Mesenchymal stem cell (in vitro differentiated cells and primary cell): Measurements from ENCODE around the gene CAMK2A.

Experiments
- DNase-seq: peaks from one replicate; pipeline ENCODE4 v3.0.0-alpha.2; 2013
- H2AFZ ChIP-seq: one replicate; pipeline ENCODE4 v1.6.1; 2013; ENCODE audit warnings: low read depth, mild to moderate bottlenecking, control low read depth, inconsistent platforms, low read length, moderate library complexity
- H2AK5ac ChIP-seq: 2 replicates; pipeline ENCODE4 v1.6.1; 2013; ENCODE audit warnings: low read length, moderate library complexity, mild to moderate bottlenecking, inconsistent platforms; ENCODE audit not compliant: severe bottlenecking
- H2BK120ac ChIP-seq: one replicate; pipeline ENCODE4 v1.6.1; 2013; ENCODE audit warnings: low read depth, mild to moderate bottlenecking, inconsistent platforms, low read length, moderate library complexity
- H2BK12ac ChIP-seq, 2 experiments: one replicate each; pipeline ENCODE4 v1.6.1; 2013; ENCODE audit warnings: inconsistent platforms in 2 of 2, low read length in 2 of 2, mild to moderate bottlenecking in 2 of 2, moderate library complexity in 2 of 2, control low read depth in 1 of 2
- H2BK15ac ChIP-seq: one replicate; pipeline ENCODE4 v1.6.1; 2013; ENCODE audit warnings: mild to moderate bottlenecking, low read depth, inconsistent platforms; ENCODE audit not compliant: poor library complexity, severe bottlenecking
- H2BK5ac ChIP-seq: 2 replicates; pipeline ENCODE4 v1.6.1; 2013; ENCODE audit warnings: low read depth, mild to moderate bottlenecking, low read length, control low read depth, inconsistent platforms; ENCODE audit not compliant: poor library complexity, severe bottlenecking
- H3K14ac ChIP-seq, 2 experiments: one replicate each; pipeline ENCODE4 v1.6.1; 2013; ENCODE audit warnings: inconsistent platforms in 2 of 2, low read length in 2 of 2, control low read depth in 1 of 2, mild to moderate bottlenecking in 1 of 2, moderate library complexity in 1 of 2
- H3K18ac ChIP-seq, 2 experiments: one replicate each; pipeline ENCODE4 v1.6.1; 2013; ENCODE audit warnings: inconsistent platforms in 2 of 2, low read length in 2 of 2, control low read depth in 1 of 2, low read depth in 1 of 2, mild to moderate bottlenecking in 1 of 2
- H3K23ac ChIP-seq, 2 experiments: one replicate each; pipeline ENCODE4 v1.6.1; 2013; ENCODE audit warnings: inconsistent platforms in 2 of 2, low read length in 2 of 2, mild to moderate bottlenecking in 2 of 2, moderate library complexity in 2 of 2, control low read depth in 1 of 2
- H3K27ac ChIP-seq: 2 replicates; pipeline ENCODE4 v1.5.1; 2013; ENCODE audit warnings: mild to moderate bottlenecking, moderate library complexity, low read length, control low read depth, inconsistent platforms; ENCODE audit not compliant: poor library complexity, severe bottlenecking
- H3K27me3 ChIP-seq, 2 experiments: 2 replicates each; pipeline versions ENCODE4 v1.6.1 to v1.7.0; 2013; ENCODE audit warnings: low read length in 2 of 2, mild to moderate bottlenecking in 2 of 2, moderate library complexity in 2 of 2, control low read depth in 1 of 2, inconsistent platforms in 1 of 2; ENCODE audit not compliant: control insufficient read depth in 1 of 2, insufficient read depth in 1 of 2
- H3K36me3 ChIP-seq, 2 experiments: 2 replicates each; pipeline versions ENCODE4 v1.6.1 to v1.7.0; 2013; ENCODE audit warnings: low read length in 2 of 2, control low read depth in 1 of 2, inconsistent platforms in 1 of 2, low read depth in 1 of 2, mild to moderate bottlenecking in 1 of 2; ENCODE audit not compliant: insufficient read depth in 2 of 2, control insufficient read depth in 1 of 2
- H3K4ac ChIP-seq, 2 experiments: one replicate each; pipeline ENCODE4 v1.6.1; 2013; ENCODE audit warnings: inconsistent platforms in 2 of 2, low read length in 2 of 2, mild to moderate bottlenecking in 2 of 2, moderate library complexity in 2 of 2, control low read depth in 1 of 2, low read depth in 1 of 2
- H3K4me1 ChIP-seq: 2 replicates; pipeline ENCODE4 v1.6.1; 2013; ENCODE audit warnings: low read depth, low read length, control low read depth; ENCODE audit not compliant: control insufficient read depth, insufficient read depth
- H3K4me2 ChIP-seq: 2 replicates; pipeline ENCODE4 v1.6.1; 2013; ENCODE audit warnings: low read length, mild to moderate bottlenecking, inconsistent platforms; ENCODE audit not compliant: poor library complexity, severe bottlenecking
- H3K4me3 ChIP-seq, 2 experiments: 2 replicates each; pipeline versions ENCODE4 v1.5.1 to v1.7.0; 2013; ENCODE audit warnings: low read length in 2 of 2, mild to moderate bottlenecking in 2 of 2, control low read depth in 1 of 2, low read depth in 1 of 2; ENCODE audit not compliant: insufficient read depth in 1 of 2
- H3K79me1 ChIP-seq: replicated peaks from 2 replicates; pipeline ENCODE4 v1.6.1; 2013; ENCODE audit warnings: mild to moderate bottlenecking, control low read depth, low read length, inconsistent platforms; ENCODE audit not compliant: poor library complexity, severe bottlenecking
- H3K9ac ChIP-seq: 2 replicates; pipeline ENCODE4 v1.7.0; 2013; ENCODE audit warnings: mild to moderate bottlenecking, low read length, moderate library complexity
- H3K9me3 ChIP-seq: 2 replicates; pipeline ENCODE4 v1.7.0; 2013; ENCODE audit warnings: mild to moderate bottlenecking, low read length; ENCODE audit not compliant: control insufficient read depth
- H4K8ac ChIP-seq: one replicate; pipeline ENCODE4 v1.6.1; 2013; ENCODE audit warnings: inconsistent platforms, mild to moderate bottlenecking, low read length, moderate library complexity
- H4K91ac ChIP-seq: one replicate; pipeline ENCODE4 v1.6.1; 2013; ENCODE audit warnings: mild to moderate bottlenecking, low read length, inconsistent platforms
- whole genome bisulfite sequencing: methylation state at CpG from one replicate; pipeline ENCODE4 v1.1.7; 2013; ENCODE audit warnings: mixed read lengths; 5-methylcytosine and 5-hydroxymethylcytosine counted together

CAMK2A gene

GRCh38 chr5:150180241-150181026 lies 109.1 kb downstream of the CAMK2A start:
- peak; percentile 27 for DNase-seq
- H2BK15ac ChIP-seq, result peak overlapping the region; percentile 74
- H3K18ac ChIP-seq, result peak overlapping the region; percentile 58 to 77
- WGBS, result 74% methylated on average over 18 of the region's 18 CpGs
- peak overlapping the region in 1 of 2 experiments; percentile 55 for H3K14ac ChIP-seq
- H4K91ac ChIP-seq, result peak overlapping the region; percentile 64
- peak overlapping the region; percentile 47 for H4K8ac ChIP-seq
- H3K27me3 ChIP-seq, result no peaks in the 10 kb centered on the region
- peak overlapping the region in 1 of 2 experiments; percentile 46 for H3K4ac ChIP-seq
- H3K4me3 ChIP-seq, result peak overlapping the region in 1 of 2 experiments; percentile 25
- peak overlapping the region; percentile 21 for H2AFZ ChIP-seq
- no peak overlapping the region for H2BK12ac ChIP-seq
- H2AK5ac ChIP-seq, result peak overlapping the region; percentile 37
- no peaks in the 10 kb centered on the region for H3K79me1 ChIP-seq
- H2BK120ac ChIP-seq, result no peak overlapping the region
- peaks cover 10% of the 10 kb centered on the region for H3K4me1 ChIP-seq
- no peak overlapping the region for H2BK5ac ChIP-seq
- no peak overlapping the region for H3K23ac ChIP-seq
- peak overlapping the region; percentile 77 for H3K9ac ChIP-seq
- H3K4me2 ChIP-seq, result no peak overlapping the region
- H3K9me3 ChIP-seq, result no peaks in the 10 kb centered on the region
- H3K36me3 ChIP-seq, result no peaks in the 10 kb centered on the region
- H3K27ac ChIP-seq, result no peak overlapping the region

DNA sequence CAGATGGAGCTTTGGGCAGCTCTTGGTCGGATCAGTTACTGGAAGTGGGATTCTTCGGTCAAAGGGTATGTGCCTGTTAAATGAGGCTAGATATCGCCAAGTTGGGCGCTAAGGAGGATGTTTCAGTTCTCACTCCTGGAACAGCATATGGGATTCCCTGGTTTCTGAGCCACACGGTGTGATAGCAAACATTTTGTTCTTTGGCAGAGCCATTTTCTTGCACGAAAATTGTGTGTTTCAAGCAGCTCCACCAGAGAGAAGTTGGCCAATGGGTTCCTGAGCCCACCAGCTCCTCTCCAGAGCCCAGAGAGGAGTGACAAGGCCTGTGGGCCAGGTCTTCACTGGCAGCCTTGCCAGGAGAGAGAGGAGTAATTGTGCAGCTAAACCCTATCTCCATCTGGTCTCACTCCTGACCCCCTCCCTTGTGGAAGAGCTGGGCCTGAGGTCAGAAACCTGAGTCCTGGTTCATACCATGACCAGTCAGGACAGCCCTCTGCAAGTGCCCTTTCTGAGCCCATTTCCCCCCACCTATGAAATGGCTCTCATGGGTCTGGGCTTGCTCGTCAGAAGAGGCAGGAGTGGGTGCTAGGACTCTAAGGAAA lies 110.5 kb downstream of the CAMK2A start:
- H3K18ac ChIP-seq, result no peak overlapping the region
- no peak overlapping the region for H2BK120ac ChIP-seq
- H4K8ac ChIP-seq, result no peak overlapping the region
- H2AK5ac ChIP-seq, result no peak overlapping the region
- no peak overlapping the region for H3K4me3 ChIP-seq
- no peak overlapping the region for H3K4ac ChIP-seq
- no peak overlapping the region for H3K14ac ChIP-seq
- H2BK12ac ChIP-seq, result no peak overlapping the region
- H3K36me3 ChIP-seq, result no peaks in the 10 kb centered on the region
- H2BK5ac ChIP-seq, result no peak overlapping the region
- H3K4me1 ChIP-seq, result peaks cover 11% of the 10 kb centered on the region
- no peaks in the 10 kb centered on the region for H3K9me3 ChIP-seq
- no peak overlapping the region for H3K4me2 ChIP-seq
- no peak for DNase-seq
- H3K27me3 ChIP-seq, result no peaks in the 10 kb centered on the region
- H3K23ac ChIP-seq, result no peak overlapping the region
- peak overlapping the region; percentile 77 for H3K9ac ChIP-seq
- H2BK15ac ChIP-seq, result no peak overlapping the region
- H3K79me1 ChIP-seq, result no peaks in the 10 kb centered on the region
- no peak overlapping the region for H4K91ac ChIP-seq
- H2AFZ ChIP-seq, result no peak overlapping the region
- 92% methylated on average over 7 of the region's 7 CpGs for WGBS
- no peak overlapping the region for H3K27ac ChIP-seq

- Histone ChIP-seq H2BK5ac (no peak overlapping the region), H2AK5ac (no peak overlapping the region), H3K4me3 (no peak overlapping the region), H3K79me1 (no peaks in the 10 kb centered on the region), H4K8ac (no peak overlapping the region), H3K36me3 (no peaks in the 10 kb centered on the region), H2BK120ac (no peak overlapping the region), H3K4me2 (no peak overlapping the region), H2AFZ (no peak overlapping the region), H4K91ac (no peak overlapping the region), H2BK15ac (no peak overlapping the region), H3K4me1 (peaks cover 11% of the 10 kb centered on the region), H3K27ac (no peak overlapping the region), H3K23ac (no peak overlapping the region), H3K14ac (no peak overlapping the region), H3K9me3 (no peaks in the 10 kb centered on the region), H3K18ac (no peak overlapping the region), H3K27me3 (no peaks in the 10 kb centered on the region), H3K4ac (no peak overlapping the region), H2BK12ac (no peak overlapping the region), H3K9ac (no peak overlapping the region)
- 82% methylated on average over 4 of the region's 4 CpGs for WGBS
- DNase-seq, result no peak
Observed at GRCh38 chr5:150178262-150178661, 111.3 kb downstream of the CAMK2A start.

GRCh38 chr5:150177721-150178120 lies 111.9 kb downstream of the CAMK2A start:
- Histone ChIP-seq H2AFZ (no peak overlapping the region), H4K8ac (no peak overlapping the region), H3K4me1 (peaks cover 11% of the 10 kb centered on the region), H2AK5ac (no peak overlapping the region), H2BK12ac (no peak overlapping the region), H3K9ac (no peak overlapping the region), H3K27me3 (no peaks in the 10 kb centered on the region), H3K27ac (no peak overlapping the region), H3K4me2 (no peak overlapping the region), H2BK15ac (no peak overlapping the region), H4K91ac (no peak overlapping the region), H2BK120ac (no peak overlapping the region), H3K79me1 (no peaks in the 10 kb centered on the region), H3K14ac (no peak overlapping the region), H3K4ac (no peak overlapping the region), H3K4me3 (no peak overlapping the region), H3K36me3 (no peaks in the 10 kb centered on the region), H3K18ac (no peak overlapping the region), H3K9me3 (no peaks in the 10 kb centered on the region), H2BK5ac (no peak overlapping the region), H3K23ac (no peak overlapping the region)
- 88% methylated on average over 4 of the region's 4 CpGs for WGBS
- DNase-seq, result no peak
